Measurements from ENCODE around the gene PRKCI. TPM values are rescaled to one million over a fixed set of nuclear protein-coding genes. Genes with fewer than 3 reads are reported as not detected.

Gene PRKCI
- total RNA-seq, 1 experiment from 2014 or later = 25.2 TPM

GRCh38 chr3:170274641-170275040, 52.4 kb downstream of the PRKCI start:
- ChIA-PET POLR2A (no interaction called here), CTCF (no interaction called here), RAD21 (ENCODE audit: low non-redundant PET in 1 of 2, low total read pairs in 2 of 2, uncharacterized antibody in 2 of 2, unreplicated experiment in 2 of 2) (no interaction called here)
- BruUV-seq (replicated peaks) = no TSS peak
- no peak for TF ChIP-seq EZH2phosphoT487 (IDR thresholded peaks at IDR 0.05; ENCODE audit: borderline replicate concordance)
- no peak for TF ChIP-seq ATF3 (IDR thresholded peaks at IDR 0.05)
- TF ChIP-seq TCF7L2 (IDR thresholded peaks at IDR 0.05; ENCODE audit: borderline replicate concordance, extremely low read depth, insufficient read depth, insufficient read length) = no peak
- no peak for TF ChIP-seq REST (IDR thresholded peaks at IDR 0.05; ENCODE audit: low read depth)
- TF ChIP-seq ZNF274 (IDR thresholded peaks at IDR 0.05; ENCODE audit: low read depth, low read length) = no peak
- TF ChIP-seq POLR2AphosphoS5 (IDR thresholded peaks at IDR 0.05; ENCODE audit: low read depth, low read length) = no peak
- no peak for TF ChIP-seq YY1 (IDR thresholded peaks at IDR 0.05; ENCODE audit: extremely low read depth, insufficient replicate concordance, low read depth, low read length)
- TF ChIP-seq SRF (IDR thresholded peaks at IDR 0.05; ENCODE audit: low read depth) = no peak
- no peak for TF ChIP-seq ZFX (IDR thresholded peaks at IDR 0.05)
- H3K36me3 ChIP-seq (ENCODE audit: control insufficient read depth in 1 of 2, insufficient read depth in 2 of 2, low read length in 2 of 2) = peaks cover 4 to 8% of the 10 kb centered on the region in 2 experiments; a peak in 3 of 4 replicates
- H3K9me3 ChIP-seq (ENCODE audit: control insufficient read depth in 1 of 2, insufficient read depth in 1 of 2, low read depth in 1 of 2, low read length in 2 of 2) = no peaks in the 10 kb centered on the region
- H2AFZ ChIP-seq (ENCODE audit: low read depth, low read length, poor library complexity, severe bottlenecking) = no peak overlapping the region
- no peak overlapping the region for H3K4me2 ChIP-seq (ENCODE audit: low read length)
- no peaks in the 10 kb centered on the region for H3K9me2 ChIP-seq (ENCODE audit: insufficient read depth)
- intact Hi-C loops (cut with micrococcal nuclease) = no loop called here
- no peaks in the 10 kb centered on the region for H4K20me1 ChIP-seq (ENCODE audit: insufficient read depth)
- H3K4me1 ChIP-seq (ENCODE audit: control insufficient read depth in 1 of 2, insufficient read depth in 2 of 2, low read length in 2 of 2) = no peaks in the 10 kb centered on the region
- no peaks in the 10 kb centered on the region for H3K27me3 ChIP-seq (ENCODE audit: insufficient read depth, low read length)
- no peaks in the 10 kb centered on the region for H3K79me2 ChIP-seq (ENCODE audit: insufficient read depth, low read length)
- H3K9ac ChIP-seq (ENCODE audit: low read length) = no peak overlapping the region
- DNase-seq (ENCODE audit: low read depth, low spot score) (no peak), ATAC-seq (no peak)
- H3K27ac ChIP-seq (ENCODE audit: low read depth, low read length) = no peak overlapping the region
- H3K4me3 ChIP-seq (replicated peaks in 1 of 2; ENCODE audit: low read depth in 1 of 2, low read length in 2 of 2) = no peak overlapping the region

All from HCT116 (cell line).